ENCODE measurements around the gene FOXP1.

The FOXP1 gene

GRCh38 chr3:71458895-71459294 lies 124.6 kb downstream of the FOXP1 start:
- H3K4me1 ChIP-seq, result no peaks in the 10 kb centered on the region
- H3K27me3 ChIP-seq, result no peaks in the 10 kb centered on the region
- no peaks in the 10 kb centered on the region for H3K36me3 ChIP-seq
- H3K9me3 ChIP-seq, result no peaks in the 10 kb centered on the region
- no peak for TF ChIP-seq CTCF (IDR thresholded peaks at IDR 0.05; ENCODE audit: low read depth, low read length)
- no peak for DNase-seq
- no peak overlapping the region for H3K4me3 ChIP-seq (ENCODE audit: low read depth, low read length)

- no peak for TF ChIP-seq CTCF (IDR thresholded peaks at IDR 0.05; ENCODE audit: low read depth, low read length)
- Histone ChIP-seq H3K36me3 (no peaks in the 10 kb centered on the region), H3K9me3 (no peaks in the 10 kb centered on the region), H3K4me3 (ENCODE audit: low read depth, low read length) (no peak overlapping the region), H3K27me3 (no peaks in the 10 kb centered on the region), H3K4me1 (no peaks in the 10 kb centered on the region)
- DNase-seq, result no peak
These were observed 126.7 kb downstream of the FOXP1 start for GRCh38 chr3:71456826-71457225.

- no peaks in the 10 kb centered on the region for H3K9me3 ChIP-seq
- no peak for TF ChIP-seq CTCF (IDR thresholded peaks at IDR 0.05; ENCODE audit: low read depth, low read length)
- H3K27me3 ChIP-seq, result no peaks in the 10 kb centered on the region
- H3K36me3 ChIP-seq, result no peaks in the 10 kb centered on the region
- DNase-seq, result no peak
- no peaks in the 10 kb centered on the region for H3K4me1 ChIP-seq
- H3K4me3 ChIP-seq (ENCODE audit: low read depth, low read length), result no peak overlapping the region
These were observed 127.4 kb downstream of the FOXP1 start for GRCh38 chr3:71456156-71456555.

- no peaks in the 10 kb centered on the region for H3K27me3 ChIP-seq
- no peaks in the 10 kb centered on the region for H3K9me3 ChIP-seq
- H3K36me3 ChIP-seq, result no peaks in the 10 kb centered on the region
- no peaks in the 10 kb centered on the region for H3K4me1 ChIP-seq
- DNase-seq, result no peak
- no peak for TF ChIP-seq CTCF (IDR thresholded peaks at IDR 0.05; ENCODE audit: low read depth, low read length)
- H3K4me3 ChIP-seq (ENCODE audit: low read depth, low read length), result no peak overlapping the region
These were observed 128.8 kb downstream of the FOXP1 start for GRCh38 chr3:71454512-71455403.

GRCh38 chr3:71453822-71454511 lies 129.6 kb downstream of the FOXP1 start:
- TF ChIP-seq CTCF (IDR thresholded peaks at IDR 0.05; ENCODE audit: low read depth, low read length), result no peak
- DNase-seq, result no peak
- no peaks in the 10 kb centered on the region for H3K9me3 ChIP-seq
- H3K36me3 ChIP-seq, result no peaks in the 10 kb centered on the region
- no peak overlapping the region for H3K4me3 ChIP-seq (ENCODE audit: low read depth, low read length)
- H3K4me1 ChIP-seq, result no peaks in the 10 kb centered on the region
- no peaks in the 10 kb centered on the region for H3K27me3 ChIP-seq

GRCh38 chr3:71453319-71453718 lies 130.2 kb downstream of the FOXP1 start:
- no peaks in the 10 kb centered on the region for H3K4me1 ChIP-seq

More at GRCh38 chr3:71453319-71453718, 130.2 kb downstream of the FOXP1 start:
- Histone ChIP-seq H3K36me3 (no peaks in the 10 kb centered on the region), H3K27me3 (no peaks in the 10 kb centered on the region), H3K9me3 (no peaks in the 10 kb centered on the region), H3K4me3 (ENCODE audit: low read depth, low read length) (no peak overlapping the region)
- no peak for TF ChIP-seq CTCF (IDR thresholded peaks at IDR 0.05; ENCODE audit: low read depth, low read length)
- DNase-seq, result no peak

Measured in BE2C (cell line).